Subcutaneous adipose tissue (tissue), 4 donors: ENCODE results near the gene RTL5. TPM values are rescaled to one million over a fixed set of nuclear protein-coding genes. Genes with fewer than 3 reads are reported as not detected.

Experiments used
- total RNA-seq, 4 donors: library from RNA; depleted of rRNA; stranded (reverse); fragments of >200 nt; gene quantifications; one replicate each; pipeline ENCODE4 v1.1.0, GENCODE V29; 2016
- TF ChIP-seq, protein P1 (sequence below): fragments of 450-650 bp; IDR thresholded peaks from one replicate; pipeline ENCODE4 v1.5.1; 2016; ENCODE audit warnings: low read depth, mild to moderate bottlenecking, control low read depth, antibody characterized with exemption, moderate library complexity

Gene RTL5
- total RNA-seq, 4 donors from 2014 or later = 4.1 to 7.5 (median 6.1) TPM

DNA sequence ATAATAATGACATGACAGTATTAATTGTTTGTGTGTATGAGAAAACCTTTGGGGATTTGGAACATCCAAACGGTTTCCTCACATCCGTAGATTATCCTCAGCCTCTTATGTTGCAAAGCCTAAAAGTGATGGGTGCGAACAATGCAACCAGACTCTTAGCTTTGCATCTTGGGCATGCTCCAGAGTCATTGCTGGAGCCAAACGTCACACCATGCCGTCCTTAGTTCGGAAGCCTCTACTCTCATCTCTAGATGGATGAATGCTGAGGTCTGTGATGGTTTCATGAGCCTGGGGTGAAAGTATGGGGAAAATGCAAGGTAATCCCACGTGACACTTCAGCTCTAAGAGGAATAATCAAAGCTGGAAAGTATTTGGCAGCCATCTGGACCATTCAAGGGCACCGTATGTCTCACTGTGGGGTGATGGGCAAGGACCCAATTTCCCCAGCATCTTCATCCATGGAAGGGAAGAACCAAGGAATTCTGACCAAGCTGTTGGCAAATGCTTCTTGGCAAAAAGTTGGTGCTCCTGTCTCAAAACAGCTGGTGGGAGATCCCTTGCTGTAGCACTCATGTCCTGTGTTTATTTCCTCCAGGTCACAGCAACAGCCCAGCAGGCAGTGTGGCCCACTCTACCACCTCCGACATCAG lies 6.3 kb upstream of the RTL5 start:
- TF ChIP-seq, protein P1, sequence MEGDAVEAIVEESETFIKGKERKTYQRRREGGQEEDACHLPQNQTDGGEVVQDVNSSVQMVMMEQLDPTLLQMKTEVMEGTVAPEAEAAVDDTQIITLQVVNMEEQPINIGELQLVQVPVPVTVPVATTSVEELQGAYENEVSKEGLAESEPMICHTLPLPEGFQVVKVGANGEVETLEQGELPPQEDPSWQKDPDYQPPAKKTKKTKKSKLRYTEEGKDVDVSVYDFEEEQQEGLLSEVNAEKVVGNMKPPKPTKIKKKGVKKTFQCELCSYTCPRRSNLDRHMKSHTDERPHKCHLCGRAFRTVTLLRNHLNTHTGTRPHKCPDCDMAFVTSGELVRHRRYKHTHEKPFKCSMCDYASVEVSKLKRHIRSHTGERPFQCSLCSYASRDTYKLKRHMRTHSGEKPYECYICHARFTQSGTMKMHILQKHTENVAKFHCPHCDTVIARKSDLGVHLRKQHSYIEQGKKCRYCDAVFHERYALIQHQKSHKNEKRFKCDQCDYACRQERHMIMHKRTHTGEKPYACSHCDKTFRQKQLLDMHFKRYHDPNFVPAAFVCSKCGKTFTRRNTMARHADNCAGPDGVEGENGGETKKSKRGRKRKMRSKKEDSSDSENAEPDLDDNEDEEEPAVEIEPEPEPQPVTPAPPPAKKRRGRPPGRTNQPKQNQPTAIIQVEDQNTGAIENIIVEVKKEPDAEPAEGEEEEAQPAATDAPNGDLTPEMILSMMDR = no peak

GRCh38 chrX:72133851-72134546 lies 2.3 kb upstream of the RTL5 start:
- TF ChIP-seq, protein P1 = no peak

- TF ChIP-seq, protein P1 = no peak
Observed at GRCh38 chrX:72132456-72132855, 741 bp upstream of the RTL5 start.

- TF ChIP-seq, protein P1 = no peak
Observed at GRCh38 chrX:72130762-72131250, 909 bp downstream of the RTL5 start.

- TF ChIP-seq, protein P1 = no peak
Observed at GRCh38 chrX:72130156-72130761, 1.5 kb downstream of the RTL5 start.

DNA sequence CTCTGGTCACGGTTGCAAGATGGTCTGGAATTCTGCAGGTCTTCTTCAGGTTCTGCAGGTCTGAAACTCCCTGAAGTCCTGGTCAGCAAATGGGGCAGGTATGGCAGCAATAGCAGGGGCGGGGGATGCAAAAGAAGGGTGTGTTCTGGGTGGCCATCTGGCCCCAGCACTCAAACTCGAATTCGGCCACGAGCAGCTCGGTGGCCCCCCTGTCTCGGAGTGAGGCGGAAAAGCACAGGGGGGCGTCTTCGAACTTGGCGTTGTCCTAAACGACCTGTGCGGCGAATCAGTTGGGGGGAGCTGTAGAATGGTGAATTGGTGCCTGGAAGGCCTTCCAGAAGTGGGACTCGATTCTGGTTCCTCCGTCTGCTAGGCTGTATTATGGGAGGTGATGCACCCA lies 2.1 kb downstream of the RTL5 start:
- TF ChIP-seq, protein P1 = no peak

DNA sequence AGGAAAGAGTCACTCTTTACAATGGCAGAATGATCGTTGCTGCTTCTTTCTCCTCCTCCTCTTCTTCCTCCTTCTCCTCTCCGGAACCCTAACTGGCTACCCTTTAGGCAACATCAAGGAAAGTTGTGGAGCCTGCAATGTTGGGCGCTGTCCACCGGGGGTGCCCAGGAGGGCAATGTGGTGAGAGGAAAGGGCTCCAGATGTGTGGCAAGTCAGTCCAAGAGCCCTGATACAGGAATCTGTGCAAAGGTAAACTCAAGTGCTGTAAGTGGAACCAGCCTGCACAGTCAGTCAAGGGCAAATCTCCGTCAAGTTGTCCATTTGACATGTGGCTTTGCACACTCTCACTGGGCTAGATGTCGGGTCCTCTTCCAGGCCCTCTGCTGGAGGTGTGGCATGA lies 2.8 kb downstream of the RTL5 start:
- TF ChIP-seq, protein P1 = no peak
